ENCODE measurements around the gene WDR18.

- no peak for TF ChIP-seq CTCF (IDR thresholded peaks at IDR 0.05)
- no peak for TF ChIP-seq POLR2A (IDR thresholded peaks at IDR 0.05)
These were observed 42.0 kb upstream of the WDR18 start for GRCh38 chr19:942133-942645.
